Measurements from ENCODE around the gene ZNF837. TPM values are rescaled to one million over a fixed set of nuclear protein-coding genes. Genes with fewer than 3 reads are reported as not detected.

ZNF837 gene
- total RNA-seq = 2.2 and 2.5 TPM in 2 replicates

DNA sequence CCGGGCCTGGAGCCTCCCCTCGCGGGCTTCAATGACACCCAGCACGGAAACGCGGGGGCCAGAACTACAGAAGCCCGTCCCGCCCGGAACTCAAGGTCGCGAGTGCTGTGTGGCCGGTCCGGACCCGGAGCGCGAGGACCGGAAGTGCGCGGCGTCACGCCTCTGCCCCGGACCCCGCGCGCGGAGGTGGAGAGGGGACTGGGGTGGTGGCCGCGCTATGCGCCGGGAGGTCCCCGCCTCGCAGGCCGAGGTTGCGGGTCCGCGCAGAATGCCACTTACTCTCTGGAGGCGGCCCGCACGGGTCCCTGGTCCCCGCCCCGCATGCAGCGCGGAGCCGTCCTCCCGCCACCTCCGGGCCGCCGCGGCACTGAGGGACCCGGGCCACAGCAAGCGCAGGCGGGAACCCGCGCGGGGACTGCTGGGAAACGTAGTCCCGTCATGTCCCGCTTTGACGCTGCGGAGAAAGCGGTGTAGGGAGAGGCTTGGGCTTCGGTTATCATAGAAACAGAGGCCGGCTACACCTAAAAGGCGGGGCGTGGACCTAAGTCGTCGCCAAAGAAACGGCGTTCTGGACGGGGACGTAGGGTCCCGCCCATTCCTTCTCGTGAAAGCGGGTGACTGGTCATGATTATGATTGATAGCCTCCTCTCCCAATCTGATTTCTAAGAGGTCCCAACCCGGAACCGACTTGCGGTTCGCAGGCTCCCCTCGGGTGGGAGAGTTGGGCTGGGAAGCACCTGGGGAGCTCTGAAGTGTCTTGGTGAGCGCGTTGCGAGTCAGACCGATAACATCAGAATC is at the start of gene ZNF837:
TSS of gene ZNF837 (minus strand) at position 369 of the 798 bp plus-strand sequence. CDS start 11,698 bp downstream, outside the sequence.

DNA sequence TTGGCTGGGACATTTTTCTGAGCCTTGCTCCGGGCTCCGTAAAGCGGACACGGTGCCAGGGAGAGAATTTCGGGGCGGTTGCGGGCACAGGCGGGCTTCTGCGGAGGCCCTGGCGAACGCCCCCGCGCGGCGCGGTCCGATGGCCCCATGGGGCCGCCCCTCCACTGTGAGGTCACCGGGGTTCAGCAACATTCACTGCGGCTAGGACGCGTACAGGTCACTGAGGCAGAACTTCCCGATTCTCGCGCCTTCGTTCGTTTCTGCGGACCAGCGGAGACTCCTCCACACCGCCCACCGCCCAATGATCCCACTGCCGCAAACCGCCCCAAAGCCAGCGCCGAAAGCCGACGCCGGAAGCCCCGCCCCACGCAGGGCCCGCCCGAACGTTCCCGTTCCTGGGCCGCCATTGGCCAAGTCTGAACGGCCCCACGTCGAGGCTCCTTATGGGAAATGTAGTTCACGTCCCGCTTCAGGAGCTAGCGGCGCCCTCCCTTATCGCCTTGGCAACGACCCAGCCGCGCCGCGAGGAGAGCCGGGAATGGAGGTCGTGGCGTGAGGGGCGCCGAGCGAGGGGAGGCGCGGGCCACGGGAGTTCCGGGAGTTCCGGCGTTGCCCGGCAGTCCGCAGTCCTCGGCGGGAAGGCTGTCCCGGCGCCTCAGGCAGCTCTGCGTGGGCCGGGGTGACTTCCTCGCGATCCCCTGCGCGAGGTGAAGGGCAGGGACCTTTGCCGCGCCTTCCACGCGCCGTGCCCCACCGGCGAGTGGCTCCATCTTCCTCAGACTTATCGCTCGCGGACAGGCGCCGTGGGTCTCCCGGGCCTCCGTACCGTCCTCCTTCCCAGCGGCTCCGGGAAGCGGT is 27.6 kb upstream of the ZNF837 start, which contains the start of gene ZNF584:
TSS of gene ZNF584 (plus strand) at position 498 of the 858 bp plus-strand sequence. CDS start 499 bp downstream, outside the sequence.

DNA sequence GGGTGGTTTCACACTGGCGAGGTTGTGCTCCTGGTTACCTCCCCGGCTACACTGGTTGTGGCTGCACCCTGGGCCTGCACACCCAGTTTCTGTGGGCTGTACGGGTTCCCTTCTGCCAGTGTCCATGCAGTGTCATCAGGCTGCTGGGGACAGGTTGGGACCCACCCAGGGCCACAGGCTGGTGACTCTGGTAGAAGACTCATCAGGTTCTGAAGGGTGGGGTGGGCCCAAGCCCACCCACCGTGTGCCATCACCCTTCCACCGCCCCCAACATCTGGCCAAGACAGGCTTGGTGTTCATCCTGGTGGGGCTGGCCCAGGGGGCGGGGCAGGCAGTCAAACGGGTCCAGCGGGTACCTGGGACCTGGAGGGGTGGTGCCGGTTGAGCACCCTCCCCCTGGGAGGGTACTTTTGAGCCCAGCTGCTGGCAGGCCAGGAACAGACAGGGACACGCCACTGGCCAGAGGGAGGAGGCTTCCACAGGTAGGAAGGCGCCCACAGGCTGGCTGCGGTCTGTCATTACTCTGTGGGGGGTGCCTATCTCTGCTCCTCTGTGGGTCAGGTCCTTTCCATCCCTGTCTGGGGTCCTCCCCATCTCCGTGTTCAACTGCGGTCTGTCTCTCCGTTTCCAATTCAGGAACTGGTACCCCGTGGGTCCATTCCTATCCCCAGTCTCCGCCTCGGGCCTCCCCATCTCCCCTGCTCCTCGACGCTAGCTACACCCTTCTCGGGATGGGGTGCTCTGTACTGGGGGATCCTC is 14.6 kb upstream of the ZNF837 start, which contains the start of gene RNF225:
TSS of gene RNF225 (plus strand) at position 437 of the 759 bp plus-strand sequence. CDS start 434 bp downstream, outside the sequence.

DNA sequence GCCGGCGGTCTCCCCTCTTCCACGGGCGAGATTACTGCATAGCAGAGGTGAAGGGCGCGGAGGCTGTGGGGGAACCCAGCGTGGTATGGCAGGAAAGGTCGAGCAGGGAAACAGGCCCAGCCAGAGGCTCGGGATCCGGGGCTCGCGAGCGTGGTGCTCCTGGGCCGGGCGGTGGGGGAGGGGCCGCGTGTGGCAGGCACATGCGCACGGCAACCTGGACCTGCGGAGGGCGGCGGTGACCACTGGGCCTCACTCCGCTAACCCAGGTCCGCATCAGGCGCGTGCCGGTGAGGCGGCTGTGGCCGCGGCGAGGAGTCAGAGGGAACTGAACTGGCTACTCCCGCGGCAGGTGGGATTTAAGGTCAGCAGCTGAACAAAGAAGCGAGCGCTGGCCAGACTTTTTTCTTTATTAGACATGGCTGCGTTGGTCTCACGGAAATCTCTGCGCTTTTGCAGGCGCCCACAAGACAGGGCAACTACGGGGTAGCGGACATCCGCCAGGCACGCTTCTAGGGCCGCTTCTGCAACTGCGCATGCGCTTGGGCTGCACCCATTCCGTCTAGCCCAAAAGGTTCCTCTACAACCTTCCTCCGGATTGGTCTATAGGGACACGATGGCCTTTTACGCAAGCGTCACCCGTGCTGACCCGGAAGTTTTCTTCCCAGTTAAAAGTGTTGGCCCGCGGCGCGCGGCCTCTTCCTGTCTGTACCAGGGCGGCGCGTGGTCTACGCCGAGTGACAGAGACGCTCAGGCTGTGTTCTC is 5.9 kb upstream of the ZNF837 start, which contains the start of gene RPS5:
TSS of gene RPS5 (plus strand) at position 694 of the 762 bp plus-strand sequence. CDS start 869 bp downstream, outside the sequence.

DNA sequence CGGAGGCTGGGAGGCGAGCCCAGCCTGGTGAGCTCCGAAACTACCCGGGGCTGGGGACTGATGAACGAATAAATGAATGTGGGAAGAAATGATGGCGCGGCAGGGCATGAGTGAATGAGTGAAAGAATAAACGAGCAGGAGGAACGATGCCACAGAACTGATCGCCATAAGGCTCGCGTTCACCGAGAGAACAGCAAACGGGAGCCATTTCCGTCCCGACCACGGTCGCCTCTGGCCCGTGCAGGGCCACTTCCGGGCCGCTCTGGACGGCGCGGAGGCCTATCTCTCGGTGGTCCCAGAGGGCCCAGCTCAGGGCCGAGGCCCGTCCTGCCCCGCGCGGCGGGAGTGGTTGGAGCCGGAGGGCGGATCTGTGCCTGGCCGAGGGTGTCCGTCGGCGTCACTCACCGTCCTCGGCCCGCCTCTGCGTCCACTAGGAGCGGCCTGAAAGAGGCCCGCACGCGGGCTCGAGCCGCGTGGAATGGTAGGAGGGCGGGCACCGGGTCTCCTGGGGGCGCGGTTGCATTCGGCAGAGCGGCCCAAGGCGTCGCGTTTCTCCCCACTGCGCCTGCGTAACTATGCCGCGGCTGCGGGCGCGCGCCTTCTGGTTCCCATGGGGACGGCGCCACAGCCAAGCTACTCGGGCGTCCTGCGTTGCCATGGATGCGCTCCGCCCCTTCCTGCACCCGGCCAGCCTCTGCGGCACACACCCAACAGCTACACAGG is 18.4 kb downstream of the ZNF837 start, which contains the start of gene ZNF497:
TSS of gene ZNF497 (minus strand) at position 480 of the 723 bp plus-strand sequence. CDS start 5,116 bp downstream, outside the sequence.

DNA sequence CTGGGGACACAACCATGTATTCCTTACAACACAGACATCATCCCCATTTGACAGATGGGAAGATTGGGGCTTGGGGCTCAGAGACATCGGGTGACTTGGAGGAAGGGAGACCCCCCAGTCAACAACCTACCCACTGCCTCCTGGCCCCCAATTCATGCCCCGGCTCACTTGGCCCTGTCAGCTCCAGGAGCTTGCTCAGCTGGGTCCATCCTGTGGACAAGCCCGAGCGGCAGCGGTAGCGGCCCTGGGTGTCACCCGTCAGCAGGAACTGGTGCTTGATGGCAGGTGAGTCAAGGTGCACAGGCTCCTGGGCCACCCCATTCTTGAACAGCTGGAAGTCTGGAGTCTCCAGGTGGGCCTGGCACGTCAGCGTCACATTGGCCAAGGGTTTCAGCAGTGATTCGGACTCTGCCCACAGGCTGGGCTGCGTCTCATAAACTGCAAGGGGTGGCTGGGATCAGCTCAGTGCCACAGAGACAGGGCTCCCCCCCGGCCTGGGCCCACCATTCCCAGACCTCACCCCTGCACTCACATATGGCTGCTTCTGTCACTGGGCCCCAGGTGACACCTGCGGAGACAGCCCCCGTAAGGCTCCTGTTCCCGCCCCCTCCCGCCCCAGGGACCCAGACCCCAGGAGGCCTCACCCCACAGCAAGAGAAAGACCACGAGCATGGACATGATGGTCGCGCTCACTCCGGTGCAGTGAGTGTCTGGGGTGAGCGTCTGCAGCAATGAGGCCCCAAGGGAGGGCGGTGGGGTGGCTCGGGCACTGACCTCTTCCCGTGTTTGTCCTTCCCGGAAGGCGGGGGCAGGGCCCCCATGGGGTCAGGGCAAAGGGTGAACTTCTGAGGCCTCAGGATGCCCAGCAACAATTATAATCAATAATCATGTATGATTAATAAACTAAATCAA is 27.8 kb downstream of the ZNF837 start, which contains the start of gene A1BG:
TSS of gene A1BG (minus strand) at position 733 of the 912 bp plus-strand sequence. CDS start at position 678, 55 bp downstream.

DNA sequence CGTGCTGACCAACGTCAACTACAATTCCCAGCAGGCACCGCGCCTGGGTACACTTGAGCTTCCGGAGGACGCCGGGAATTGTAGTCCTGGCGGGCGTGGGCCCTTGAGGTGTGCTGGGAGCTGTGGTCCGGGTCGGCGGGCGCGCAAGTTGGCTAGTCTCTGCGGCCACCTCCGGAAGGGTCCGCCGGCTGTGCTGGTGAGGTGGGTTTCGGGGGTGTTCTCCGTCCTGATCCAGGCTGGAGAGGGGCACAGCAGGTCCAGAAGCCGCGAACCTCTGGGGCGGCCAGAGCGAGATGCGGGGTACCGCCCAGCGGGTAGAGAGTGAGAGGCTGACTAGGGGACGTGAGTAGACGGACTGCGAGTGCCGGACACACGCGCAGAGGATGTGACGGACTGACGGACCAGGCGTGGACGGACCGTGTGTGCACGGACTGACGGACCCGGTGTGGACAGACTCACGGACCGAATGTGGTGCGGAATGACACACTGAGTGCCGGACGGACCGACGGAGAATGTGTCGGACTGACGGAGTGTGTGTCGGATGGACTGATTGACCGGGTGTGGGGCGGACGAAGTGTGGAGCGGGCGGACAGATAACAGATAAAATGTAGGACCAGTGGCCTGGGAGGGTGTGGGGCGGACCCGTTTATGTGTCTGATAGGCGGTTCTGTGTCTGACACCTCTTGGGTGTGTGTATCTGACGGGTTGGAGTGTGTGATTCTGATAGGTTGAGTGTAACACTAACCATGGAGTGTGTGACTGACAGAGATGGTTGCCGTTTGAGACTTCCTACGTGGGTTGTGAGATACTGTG is 53.7 kb downstream of the ZNF837 start, which contains the start of gene ZSCAN22:
TSS of gene ZSCAN22 (plus strand) at position 81 of the 813 bp plus-strand sequence. CDS start 7,809 bp downstream, outside the sequence.

Small RNA genes within 50 kb of the gene (small RNA-seq; reads per million reads assigned to genes)
- gene MIR4754 (not detected), gene MIR6806 (0.08 reads per million), gene RNA5SP473 (0.25 reads per million)

Other genes starting within 250 kb of the ZNF837 start
- 6.2 and 8.0 TPM in 2 replicates for gene ZNF329, start 230.2 kb downstream of the ZNF837 start, total RNA-seq
- gene ZNF274, start 198.0 kb downstream of the ZNF837 start, total RNA-seq = 14.3 and 17.8 TPM in 2 replicates
- gene ZNF544, start 152.1 kb downstream of the ZNF837 start, total RNA-seq = 17.3 and 33.0 TPM in 2 replicates
- gene ZNF8, start 102.1 kb downstream of the ZNF837 start, total RNA-seq = 6.2 and 8.2 TPM in 2 replicates
- gene ERVK3-1, start 75.7 kb downstream of the ZNF837 start, total RNA-seq = 23.1 and 27.0 TPM in 2 replicates
- 3.3 and 4.1 TPM in 2 replicates for gene ZSCAN22, start 54.0 kb downstream of the ZNF837 start, total RNA-seq
- 1.4 and 1.5 TPM in 2 replicates for gene A1BG, start 27.5 kb downstream of the ZNF837 start, total RNA-seq
- 0.73 and 0.78 TPM in 2 replicates for gene ZNF497, start 18.3 kb downstream of the ZNF837 start, total RNA-seq
- 1,563 and 2,739 TPM in 2 replicates for gene RPS5, start 6.2 kb upstream of the ZNF837 start, total RNA-seq
- gene RNF225, start 14.6 kb upstream of the ZNF837 start, total RNA-seq = 0.37 and 0.59 TPM in 2 replicates
- gene ZNF584, start 27.6 kb upstream of the ZNF837 start, total RNA-seq = 16.5 and 20.9 TPM in 2 replicates
- 7.0 and 7.2 TPM in 2 replicates for gene ZNF132, start 59.1 kb upstream of the ZNF837 start, total RNA-seq
- gene ZNF324B, start 70.6 kb upstream of the ZNF837 start, total RNA-seq = 11.8 and 14.5 TPM in 2 replicates
- gene ZNF324, start 86.0 kb upstream of the ZNF837 start, total RNA-seq = 13.9 and 16.2 TPM in 2 replicates
- 9.0 and 12.9 TPM in 2 replicates for gene ZNF446, start 95.3 kb upstream of the ZNF837 start, total RNA-seq
- gene SLC27A5, start 131.0 kb upstream of the ZNF837 start, total RNA-seq = 4.3 and 5.1 TPM in 2 replicates
- 7.0 and 7.4 TPM in 2 replicates for gene ZBTB45, start 138.8 kb upstream of the ZNF837 start, total RNA-seq
- 362 and 460 TPM in 2 replicates for gene TRIM28, start 163.0 kb upstream of the ZNF837 start, total RNA-seq
- 80.5 and 113 TPM in 2 replicates for gene CHMP2A, start 174.1 kb upstream of the ZNF837 start, total RNA-seq
- 73.5 TPM in 2 replicates for gene UBE2M, start 177.6 kb upstream of the ZNF837 start, total RNA-seq
- 21.3 and 22.9 TPM in 2 replicates for gene MZF1, start 192.3 kb upstream of the ZNF837 start, total RNA-seq

All from subcutaneous preadipocyte (primary cell).